ACC112 (cell line): ENCODE results near the gene LYRM7.

Source experiments
- H2AFZ ChIP-seq: fragments of 200-600 bp; sonication (generic); one replicate; pipeline ENCODE4 v1.6.0; 2017; ENCODE audit warnings: antibody characterized with exemption, low read length; ENCODE audit not compliant: unreplicated experiment
- H3K27ac ChIP-seq: fragments of 200-600 bp; sonication (generic); 2 replicates; pipeline ENCODE4 v1.5.1; 2014; ENCODE audit warnings: low read depth, mild to moderate bottlenecking, antibody characterized with exemption, low read length, moderate library complexity
- H3K27me3 ChIP-seq: fragments of 200-600 bp; sonication (generic); 2 replicates; pipeline ENCODE4 v1.6.1; 2014; ENCODE audit warnings: mild to moderate bottlenecking, antibody characterized with exemption, low read length, moderate library complexity, mixed read lengths; ENCODE audit not compliant: insufficient read depth
- H3K36me3 ChIP-seq: fragments of 200-600 bp; sonication (generic); 2 replicates; pipeline ENCODE4 v1.6.1; 2016; ENCODE audit warnings: mild to moderate bottlenecking, antibody characterized with exemption, low read length, moderate library complexity, mixed read lengths; ENCODE audit not compliant: insufficient read depth
- H3K4me1 ChIP-seq: fragments of 200-600 bp; sonication (generic); one replicate; pipeline ENCODE4 v1.6.1; 2016; ENCODE audit warnings: low read length, mixed read lengths; ENCODE audit not compliant: insufficient read depth, unreplicated experiment, control insufficient read depth
- H3K4me3 ChIP-seq: fragments of 200-600 bp; sonication (generic); 2 replicates; pipeline ENCODE4 v1.5.1; 2014; ENCODE audit warnings: mild to moderate bottlenecking, low read depth, low read length
- H3K79me2 ChIP-seq: fragments of 200-600 bp; sonication (generic); one replicate; pipeline ENCODE4 v1.6.0; 2016; ENCODE audit warnings: low read length; ENCODE audit not compliant: control insufficient read depth, unreplicated experiment, insufficient read depth

LYRM7 gene

GRCh38 chr5:131204964-131205363 lies 34.2 kb downstream of the LYRM7 start:
- Histone ChIP-seq H3K36me3 (no peaks in the 10 kb centered on the region), H2AFZ (no peak overlapping the region), H3K4me1 (no peaks in the 10 kb centered on the region), H3K79me2 (no peaks in the 10 kb centered on the region), H3K4me3 (no peak overlapping the region), H3K27me3 (no peaks in the 10 kb centered on the region), H3K27ac (no peak overlapping the region)

- H3K79me2 ChIP-seq, result no peaks in the 10 kb centered on the region
- no peaks in the 10 kb centered on the region for H3K4me1 ChIP-seq
- H3K27me3 ChIP-seq, result no peaks in the 10 kb centered on the region
- H3K27ac ChIP-seq, result no peak overlapping the region
- no peak overlapping the region for H3K4me3 ChIP-seq
- H2AFZ ChIP-seq, result no peak overlapping the region
- H3K36me3 ChIP-seq, result no peaks in the 10 kb centered on the region
These were observed 35.3 kb downstream of the LYRM7 start for GRCh38 chr5:131206061-131206460.

- Histone ChIP-seq H2AFZ (no peak overlapping the region), H3K36me3 (no peaks in the 10 kb centered on the region), H3K4me1 (no peaks in the 10 kb centered on the region), H3K27ac (no peak overlapping the region), H3K4me3 (no peak overlapping the region), H3K79me2 (no peaks in the 10 kb centered on the region), H3K27me3 (no peaks in the 10 kb centered on the region)
These were observed 36.0 kb downstream of the LYRM7 start for GRCh38 chr5:131206772-131207171.

GRCh38 chr5:131209175-131209505 lies 38.4 kb downstream of the LYRM7 start:
- no peaks in the 10 kb centered on the region for H3K79me2 ChIP-seq
- no peak overlapping the region for H2AFZ ChIP-seq
- H3K36me3 ChIP-seq, result no peaks in the 10 kb centered on the region
- no peaks in the 10 kb centered on the region for H3K27me3 ChIP-seq
- H3K4me1 ChIP-seq, result no peaks in the 10 kb centered on the region
- no peak overlapping the region for H3K4me3 ChIP-seq
- no peak overlapping the region for H3K27ac ChIP-seq

GRCh38 chr5:131209506-131210150 lies 38.9 kb downstream of the LYRM7 start:
- H3K79me2 ChIP-seq, result no peaks in the 10 kb centered on the region
- H3K27ac ChIP-seq, result no peak overlapping the region
- H3K4me1 ChIP-seq, result no peaks in the 10 kb centered on the region
- no peak overlapping the region for H2AFZ ChIP-seq
- H3K36me3 ChIP-seq, result no peaks in the 10 kb centered on the region
- H3K27me3 ChIP-seq, result no peaks in the 10 kb centered on the region
- H3K4me3 ChIP-seq, result no peak overlapping the region

GRCh38 chr5:131210151-131210510 lies 39.4 kb downstream of the LYRM7 start:
- Histone ChIP-seq H3K27ac (no peak overlapping the region), H3K4me1 (no peaks in the 10 kb centered on the region), H3K36me3 (no peaks in the 10 kb centered on the region), H3K79me2 (no peaks in the 10 kb centered on the region), H3K27me3 (no peaks in the 10 kb centered on the region), H3K4me3 (no peak overlapping the region), H2AFZ (no peak overlapping the region)

GRCh38 chr5:131211669-131212068 lies 40.9 kb downstream of the LYRM7 start:
- Histone ChIP-seq H3K4me3 (no peak overlapping the region), H2AFZ (no peak overlapping the region), H3K27me3 (no peaks in the 10 kb centered on the region), H3K79me2 (no peaks in the 10 kb centered on the region), H3K36me3 (no peaks in the 10 kb centered on the region), H3K27ac (no peak overlapping the region), H3K4me1 (no peaks in the 10 kb centered on the region)

- no peak overlapping the region for H3K4me3 ChIP-seq
- H3K27me3 ChIP-seq, result no peaks in the 10 kb centered on the region
- H3K4me1 ChIP-seq, result no peaks in the 10 kb centered on the region
- H2AFZ ChIP-seq, result no peak overlapping the region
- H3K79me2 ChIP-seq, result no peaks in the 10 kb centered on the region
- no peaks in the 10 kb centered on the region for H3K36me3 ChIP-seq
- H3K27ac ChIP-seq, result no peak overlapping the region
These were observed 41.8 kb downstream of the LYRM7 start for GRCh38 chr5:131212471-131213021.

- no peak overlapping the region for H3K4me3 ChIP-seq
- H3K27ac ChIP-seq, result no peak overlapping the region
- H2AFZ ChIP-seq, result no peak overlapping the region
- peaks cover 13% of the 10 kb centered on the region for H3K4me1 ChIP-seq
- H3K27me3 ChIP-seq, result no peaks in the 10 kb centered on the region
- H3K36me3 ChIP-seq, result no peaks in the 10 kb centered on the region
- no peaks in the 10 kb centered on the region for H3K79me2 ChIP-seq
These were observed 44.0 kb downstream of the LYRM7 start for GRCh38 chr5:131214609-131215227.

- Histone ChIP-seq H3K4me3 (no peak overlapping the region), H3K79me2 (no peaks in the 10 kb centered on the region), H3K36me3 (no peaks in the 10 kb centered on the region), H3K27ac (no peak overlapping the region), H3K4me1 (peaks cover 28% of the 10 kb centered on the region), H3K27me3 (no peaks in the 10 kb centered on the region), H2AFZ (no peak overlapping the region)
These were observed 47.0 kb downstream of the LYRM7 start for GRCh38 chr5:131217791-131218190.

- Histone ChIP-seq H3K27ac (peak overlapping the region; percentile 83; the same call in 1 of the 2 replicates), H3K4me3 (no peak overlapping the region), H3K4me1 (peaks cover 28% of the 10 kb centered on the region), H3K27me3 (no peaks in the 10 kb centered on the region), H3K79me2 (no peaks in the 10 kb centered on the region), H2AFZ (no peak overlapping the region), H3K36me3 (no peaks in the 10 kb centered on the region)
These were observed 47.6 kb downstream of the LYRM7 start for GRCh38 chr5:131218392-131218791.
